Right lobe of liver (tissue), 6 donors: ENCODE data around the gene SPTA1. TPM values are rescaled to one million over a fixed set of nuclear protein-coding genes. Genes with fewer than 3 reads are reported as not detected.

Experiments used
- ATAC-seq, 4 donors: fragments of 200-7000 bp; cut with Tn5 transposase; one replicate each; pipeline ENCODE4 v1.9.1; 2020; ENCODE audit warnings: mild to moderate bottlenecking in 4 of 4, moderate library complexity in 4 of 4
- DNase-seq, 3 donors: peaks; one replicate each; pipeline ENCODE4 v3.0.0-alpha.2; 2020
- H3K27ac ChIP-seq, 3 donors: fragments of 200-600 bp; one replicate each; pipeline ENCODE4 v1.8.0; 2022
- H3K27me3 ChIP-seq, 2 donors: fragments of 200-600 bp; one replicate each; pipeline ENCODE4 v1.8.0; 2022
- H3K36me3 ChIP-seq, 4 donors: fragments of 200-600 bp; sonication (generic) in 1 of 4; one replicate each; pipeline versions ENCODE4 v1.5.1 to v1.8.0; 2017 to 2022; ENCODE audit warnings: control low read depth in 1 of 4
- H3K4me1 ChIP-seq, 4 donors: fragments of 200-600 bp; sonication (generic) in 1 of 4; one replicate each; pipeline versions ENCODE4 v1.5.1 to v1.8.0; 2017 to 2022; ENCODE audit warnings: control low read depth in 1 of 4
- H3K4me3 ChIP-seq, 3 donors: fragments of 200-600 bp; one replicate each; pipeline ENCODE4 v1.8.0; 2022
- H3K9me3 ChIP-seq, 4 donors: fragments of 200-600 bp; sonication (generic) in 1 of 4; one replicate each; pipeline versions ENCODE4 v1.5.1 to v1.8.0; 2017 to 2022; ENCODE audit warnings: control low read depth in 1 of 4
- POLR2A ChIP-seq: fragments of 450-650 bp; IDR thresholded peaks from one replicate; pipeline ENCODE4 v1.6.1; 2017; ENCODE audit warnings: antibody characterized with exemption, mild to moderate bottlenecking
- WGBS: methylation state at CpG from one replicate; pipeline ENCODE4 v1.1.6; 2018; ENCODE audit warnings: low coverage, low lambda C conversion rate; ENCODE audit not compliant: insufficient coverage; ENCODE audit errors: missing lambda C conversion rate; 5-methylcytosine and 5-hydroxymethylcytosine counted together
- intact Hi-C, 2 donors: fragments of 100-400 bp; cut with DNase I; formaldehyde crosslinking; loops; one replicate each; pipeline versions ENCODE4 v1.11.2 to v1.14.1; 2022
- total RNA-seq, 6 experiments: library from RNA; depleted of rRNA in 2 of 6; stranded (reverse); fragments of >200 nt in 2 of 6; fragmentation: NEBNext Ultra II Directional in 3 of 6; extraction: Animal tissue kit (Norgen Biotek cat#: 25700) in 3 of 6; gene quantifications; one replicate each; pipeline versions ENCODE4 v1.1.0 to v1.2.4, GENCODE V29; 2016 to 2023
- TF ChIP-seq, protein P1 (sequence below), 4 donors: fragments of 200-600 bp in 3 of 4; fragments of 450-650 bp in 1 of 4; IDR thresholded peaks; one replicate each; pipeline versions ENCODE4 v1.5.1 to v1.8.0; 2016 to 2022; ENCODE audit warnings: antibody characterized with exemption in 4 of 4, mild to moderate bottlenecking in 2 of 4
- donor health status: DM: no; HTN: yes; CAD: no.
- donor health status: DM: no; HTN: no; CAD: no.
- donor health status: DM: no; HTN: no; CAD: no.
- donor health status: DM: no; HTN: yes; CAD: no.
- donor health status: DM: no; HTN: yes; CAD: no.

The SPTA1 gene
- total RNA-seq, 6 experiments from 2014 or later: 0.18 to 4.3 (median 1.0) TPM; not detected in 2

DNA sequence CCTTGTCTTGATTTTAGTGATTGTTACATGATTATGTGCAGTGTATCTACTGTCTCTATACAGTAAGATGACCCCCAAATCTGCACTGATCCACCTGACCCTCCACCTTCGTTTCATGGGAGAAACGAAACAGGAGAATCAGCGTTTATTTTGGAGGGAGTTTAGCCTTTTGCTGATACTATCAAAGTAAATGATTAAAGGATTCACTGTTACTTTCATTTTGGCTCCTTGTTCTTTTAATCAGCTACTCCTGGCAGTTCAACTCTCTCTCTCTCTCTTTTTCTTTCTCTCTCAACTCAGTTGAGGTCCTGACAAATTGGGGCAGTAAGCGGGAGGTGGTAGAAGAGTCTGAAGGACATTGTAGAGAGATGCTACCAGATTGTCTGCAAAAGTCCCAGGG is 43.9 kb upstream of the SPTA1 start:
- 34% methylated on average over 4 of the region's 4 CpGs for WGBS
- Histone ChIP-seq H3K4me1 (peaks cover 0 to 4% (median 0%) of the 10 kb centered on the region in 4 donors), H3K27ac (no peak overlapping the region), H3K27me3 (no peaks in the 10 kb centered on the region), H3K9me3 (no peaks in the 10 kb centered on the region), H3K4me3 (peak overlapping the region in 2 of 3 donors; percentile 12 to 22), H3K36me3 (no peaks in the 10 kb centered on the region)
- intact Hi-C loops: no loop called here
- DNase-seq (no peak), ATAC-seq (peak; percentile 64 to 90 (median 70))
- TF ChIP-seq POLR2A: no peak
- TF ChIP-seq, protein P1, sequence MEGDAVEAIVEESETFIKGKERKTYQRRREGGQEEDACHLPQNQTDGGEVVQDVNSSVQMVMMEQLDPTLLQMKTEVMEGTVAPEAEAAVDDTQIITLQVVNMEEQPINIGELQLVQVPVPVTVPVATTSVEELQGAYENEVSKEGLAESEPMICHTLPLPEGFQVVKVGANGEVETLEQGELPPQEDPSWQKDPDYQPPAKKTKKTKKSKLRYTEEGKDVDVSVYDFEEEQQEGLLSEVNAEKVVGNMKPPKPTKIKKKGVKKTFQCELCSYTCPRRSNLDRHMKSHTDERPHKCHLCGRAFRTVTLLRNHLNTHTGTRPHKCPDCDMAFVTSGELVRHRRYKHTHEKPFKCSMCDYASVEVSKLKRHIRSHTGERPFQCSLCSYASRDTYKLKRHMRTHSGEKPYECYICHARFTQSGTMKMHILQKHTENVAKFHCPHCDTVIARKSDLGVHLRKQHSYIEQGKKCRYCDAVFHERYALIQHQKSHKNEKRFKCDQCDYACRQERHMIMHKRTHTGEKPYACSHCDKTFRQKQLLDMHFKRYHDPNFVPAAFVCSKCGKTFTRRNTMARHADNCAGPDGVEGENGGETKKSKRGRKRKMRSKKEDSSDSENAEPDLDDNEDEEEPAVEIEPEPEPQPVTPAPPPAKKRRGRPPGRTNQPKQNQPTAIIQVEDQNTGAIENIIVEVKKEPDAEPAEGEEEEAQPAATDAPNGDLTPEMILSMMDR (IDR thresholded peaks at IDR 0.05): no peak

DNA sequence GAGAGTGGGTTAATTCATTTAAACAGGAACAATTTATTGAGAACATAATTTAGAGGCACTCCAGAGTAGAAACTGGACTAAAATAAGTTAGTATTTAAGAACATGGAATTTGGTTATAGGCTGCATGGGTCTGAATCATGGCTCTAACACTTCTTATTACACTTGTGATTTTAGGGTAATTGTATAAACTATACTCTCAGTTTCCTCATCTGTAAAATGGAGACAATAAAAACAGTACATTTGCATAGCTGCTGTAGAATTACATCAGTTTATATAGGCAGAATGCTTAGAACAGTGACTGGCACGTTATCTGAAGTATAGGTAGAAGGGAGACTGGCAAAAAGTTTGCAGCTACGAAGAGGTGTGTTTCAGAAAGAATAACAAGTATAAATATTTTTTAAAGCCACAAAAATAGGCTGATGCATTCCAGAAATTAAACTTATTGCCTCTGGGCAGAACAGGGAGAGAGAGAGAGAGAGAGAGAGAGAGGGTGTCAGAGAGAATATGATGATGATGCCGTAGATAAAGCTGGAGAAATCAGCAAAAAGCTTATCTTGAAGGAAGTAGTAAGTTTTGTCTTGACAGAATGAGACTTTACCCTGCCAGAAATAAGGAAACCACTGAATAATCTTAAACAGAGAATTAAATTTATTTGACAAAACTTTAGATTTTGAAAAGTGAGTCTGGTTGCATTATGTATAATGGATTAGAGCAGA is 42.2 kb upstream of the SPTA1 start:
- TF ChIP-seq POLR2A: no peak
- TF ChIP-seq, protein P1 (IDR thresholded peaks at IDR 0.05): no peak
- DNase-seq (no peak), ATAC-seq (no peak)
- 61% methylated on average over 3 of the region's 3 CpGs for WGBS
- Histone ChIP-seq H3K27me3 (no peaks in the 10 kb centered on the region), H3K4me3 (no peak overlapping the region), H3K9me3 (no peaks in the 10 kb centered on the region), H3K4me1 (peaks cover 0 to 4% (median 0%) of the 10 kb centered on the region in 4 donors), H3K36me3 (no peaks in the 10 kb centered on the region), H3K27ac (no peak overlapping the region)
- intact Hi-C loops: no loop called here

DNA sequence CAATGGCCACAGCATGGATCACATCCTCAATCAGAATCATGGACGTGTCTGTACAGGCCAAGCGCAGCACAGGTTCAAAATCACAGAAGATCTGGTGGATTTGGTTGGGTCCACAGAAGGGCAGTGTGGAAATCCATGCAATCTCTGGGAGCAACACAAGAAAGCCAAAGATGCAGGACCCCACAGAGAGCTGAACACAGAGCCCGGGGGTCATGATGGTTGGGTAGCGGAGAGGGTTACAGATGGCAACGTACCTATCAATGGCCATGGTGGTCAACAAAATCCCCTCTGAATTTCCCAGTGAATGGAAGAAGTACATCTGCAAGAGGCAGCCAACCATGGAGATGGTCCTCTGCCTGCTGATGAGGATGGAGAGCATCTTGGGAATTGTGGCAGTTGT is 37.9 kb upstream of the SPTA1 start:
- DNase-seq (no peak), ATAC-seq (no peak)
- no peak overlapping the region for H3K27ac ChIP-seq
- H3K4me1 ChIP-seq: no peaks in the 10 kb centered on the region
- no peaks in the 10 kb centered on the region for H3K36me3 ChIP-seq
- no peak for TF ChIP-seq POLR2A
- TF ChIP-seq, protein P1 (IDR thresholded peaks at IDR 0.05): no peak
- intact Hi-C loops: no loop called here
- 81% methylated on average over 5 of the region's 5 CpGs for WGBS
- H3K9me3 ChIP-seq: no peaks in the 10 kb centered on the region
- H3K4me3 ChIP-seq: no peak overlapping the region
- H3K27me3 ChIP-seq: no peaks in the 10 kb centered on the region

- no peaks in the 10 kb centered on the region for H3K4me1 ChIP-seq
- ATAC-seq (no peak), DNase-seq (no peak)
- intact Hi-C loops: no loop called here
- TF ChIP-seq, protein P1 (IDR thresholded peaks at IDR 0.05): no peak
- TF ChIP-seq POLR2A: no peak
- no peak within 1 kb of the TSS for H3K27ac ChIP-seq
- no peak within 1 kb of the TSS for H3K4me3 ChIP-seq
- 41% methylated on average over 2 of the region's 2 CpGs for WGBS
- H3K36me3 ChIP-seq: no peaks in the 10 kb centered on the region
- no peaks in the 10 kb centered on the region for H3K27me3 ChIP-seq
- H3K9me3 ChIP-seq: no peaks in the 10 kb centered on the region
Observed at GRCh38 chr1:158720620-158721019, 34.1 kb upstream of the SPTA1 start, which contains the start of gene OR6K3. OR6K3 (minus strand) TSS chr1:158720720; CDS start chr1:158718115, 2,605 bp downstream.
